Mammary epithelial cell (primary cell): ENCODE results near the gene MAP3K10.

ENCODE experiments used
- EZH2 ChIP-seq: IDR thresholded peaks from 2 replicates; pipeline ENCODE4 v1.6.1; 2012; ENCODE audit warnings: low read length, inconsistent platforms, borderline replicate concordance
- TF ChIP-seq, protein P1 (sequence below), 2 donors: IDR thresholded peaks in 1 of 2; conservative IDR thresholded peaks in 1 of 2; 2 replicates each; pipeline ENCODE4 v1.5.1; 2011 to 2012; ENCODE audit warnings: inconsistent platforms in 2 of 2, low read length in 2 of 2, mild to moderate bottlenecking in 2 of 2, control low read depth in 1 of 2, low read depth in 1 of 2; ENCODE audit not compliant: insufficient read depth in 1 of 2; ENCODE audit errors: extremely low read depth in 1 of 2

DNA sequence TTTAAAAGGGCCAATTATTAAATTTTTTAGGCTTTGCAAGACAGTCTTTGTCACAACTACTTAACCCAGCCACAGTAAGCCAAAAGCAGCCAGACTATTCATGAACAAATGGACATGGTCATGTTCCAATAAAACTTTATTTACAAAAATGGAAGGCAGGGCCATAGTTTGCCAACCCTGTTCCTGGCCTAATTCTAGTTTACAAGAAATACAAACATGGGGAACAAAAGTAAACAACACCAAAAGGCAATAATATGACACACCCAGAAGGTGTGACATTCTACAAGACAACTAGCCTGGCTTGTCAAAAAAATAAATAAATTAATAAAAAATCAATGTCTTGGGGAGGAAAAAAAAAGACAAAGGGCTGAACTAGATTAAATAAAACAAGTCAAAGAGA lies 60.0 kb downstream of the MAP3K10 start:
- TF ChIP-seq, protein P1, sequence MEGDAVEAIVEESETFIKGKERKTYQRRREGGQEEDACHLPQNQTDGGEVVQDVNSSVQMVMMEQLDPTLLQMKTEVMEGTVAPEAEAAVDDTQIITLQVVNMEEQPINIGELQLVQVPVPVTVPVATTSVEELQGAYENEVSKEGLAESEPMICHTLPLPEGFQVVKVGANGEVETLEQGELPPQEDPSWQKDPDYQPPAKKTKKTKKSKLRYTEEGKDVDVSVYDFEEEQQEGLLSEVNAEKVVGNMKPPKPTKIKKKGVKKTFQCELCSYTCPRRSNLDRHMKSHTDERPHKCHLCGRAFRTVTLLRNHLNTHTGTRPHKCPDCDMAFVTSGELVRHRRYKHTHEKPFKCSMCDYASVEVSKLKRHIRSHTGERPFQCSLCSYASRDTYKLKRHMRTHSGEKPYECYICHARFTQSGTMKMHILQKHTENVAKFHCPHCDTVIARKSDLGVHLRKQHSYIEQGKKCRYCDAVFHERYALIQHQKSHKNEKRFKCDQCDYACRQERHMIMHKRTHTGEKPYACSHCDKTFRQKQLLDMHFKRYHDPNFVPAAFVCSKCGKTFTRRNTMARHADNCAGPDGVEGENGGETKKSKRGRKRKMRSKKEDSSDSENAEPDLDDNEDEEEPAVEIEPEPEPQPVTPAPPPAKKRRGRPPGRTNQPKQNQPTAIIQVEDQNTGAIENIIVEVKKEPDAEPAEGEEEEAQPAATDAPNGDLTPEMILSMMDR (conservative IDR thresholded peaks at IDR 0.05 in 1 of 2, IDR thresholded peaks at IDR 0.05 in 1 of 2; ENCODE audit: extremely low read depth in 1 of 2, insufficient read depth in 1 of 2, low read depth in 1 of 2, low read length in 2 of 2), result no peak
- no peak for TF ChIP-seq EZH2
